Measurements from ENCODE around the gene GPAT3. TPM values are rescaled to one million over a fixed set of nuclear protein-coding genes. Genes with fewer than 3 reads are reported as not detected.

The GPAT3 gene
- total and polyA plus RNA-seq, 2 of the 8 experiments (the other 6 are each of a cell fraction or from before 2014, with no cell fraction given), result 0.23 to 2.0 TPM

GRCh38 chr4:83486457-83487129 is 49.3 kb upstream of the GPAT3 start (continued):
- TF ChIP-seq CHD1 (IDR thresholded peaks at IDR 0.05; ENCODE audit: low read depth, low read length), result no peak
- no peak for TF ChIP-seq ZNF274 (IDR thresholded peaks at IDR 0.05; ENCODE audit: borderline replicate concordance, extremely low read depth, low read length)
- TF ChIP-seq FOSL1 (IDR thresholded peaks at IDR 0.05; ENCODE audit: insufficient read depth, low read depth, low read length), result no peak
- TF ChIP-seq SIX5 (IDR thresholded peaks at IDR 0.05; ENCODE audit: low read depth, low read length), result no peak
- no peak for TF ChIP-seq RFX5 (IDR thresholded peaks at IDR 0.05; ENCODE audit: borderline replicate concordance, low read depth, low read length)
- TF ChIP-seq RXRA (IDR thresholded peaks at IDR 0.05; ENCODE audit: insufficient read depth, low read depth, low read length), result no peak
- no peak for TF ChIP-seq BACH1 (IDR thresholded peaks at IDR 0.05; ENCODE audit: low read length)
- TF ChIP-seq KDM1A (IDR thresholded peaks at IDR 0.05; ENCODE audit: borderline replicate concordance, low read length), result no peak

All from H1 (cell line).